Measurements from ENCODE around the gene NPW. TPM values are rescaled to one million over a fixed set of nuclear protein-coding genes. Genes with fewer than 3 reads are reported as not detected.

The NPW gene
- total and polyA plus RNA-seq, 8 donors, result 0.55 to 12.4 (median 2.0) TPM; not detected in 4

DNA sequence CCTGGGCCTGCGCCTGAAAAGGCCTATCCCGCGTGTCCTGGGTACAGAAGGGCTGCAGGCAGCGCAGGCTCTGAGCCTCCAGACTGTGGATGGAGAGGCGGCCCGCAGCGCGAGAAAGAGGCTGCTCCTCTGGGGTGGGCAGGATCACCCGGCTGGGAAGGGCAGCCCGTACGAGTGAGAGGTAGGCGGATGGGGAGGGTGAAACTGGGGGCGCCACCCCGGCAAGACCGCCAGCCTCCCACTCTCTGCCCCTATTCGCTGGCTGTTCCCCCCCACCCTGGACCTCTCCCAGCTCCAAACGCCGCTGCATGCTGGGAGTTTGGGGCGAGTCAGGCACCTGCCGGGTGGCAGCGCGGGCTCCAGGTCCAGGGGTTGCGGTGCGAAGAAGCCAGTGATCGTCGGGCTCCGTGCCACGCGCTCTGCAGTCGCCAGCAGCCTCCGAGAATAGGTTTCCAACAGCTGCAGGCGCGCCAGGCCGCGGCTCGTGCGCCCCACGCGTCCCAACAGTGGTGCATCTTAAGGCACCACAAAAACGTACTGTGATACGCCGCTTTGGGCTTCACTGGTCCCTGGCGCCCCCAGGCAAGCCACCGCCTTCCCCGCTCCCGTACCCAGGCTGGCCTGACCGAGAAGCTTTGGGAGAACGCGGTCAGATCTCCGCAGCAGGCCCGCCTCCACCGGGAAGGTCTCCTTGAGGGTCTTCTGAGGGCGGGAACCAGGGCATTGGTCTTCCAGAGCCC lies 39.4 kb upstream of the NPW start:
- Histone ChIP-seq H3K27ac (peak overlapping the region; percentile 72 to 83 (median 76)), H3K36me3 (peaks cover 31 to 38% (median 38%) of the 10 kb centered on the region in 4 donors), H3K27me3 (peaks cover 4 to 82% (median 36%) of the 10 kb centered on the region in 3 donors), H3K4me1 (peaks cover 30 to 70% (median 57%) of the 10 kb centered on the region in 4 donors), H3K4me3 (peak overlapping the region in 2 of 4 donors; percentile 41 to 51), H3K9me3 (no peaks in the 10 kb centered on the region)
- DNase-seq, result peak; percentile 44 to 67
- 3 to 10% (median 4%) methylated on average over 21 to 53 of the region's 53 CpGs for WGBS, 5 donors
- TF ChIP-seq CTCF (IDR thresholded peaks at IDR 0.05) (no peak), POLR2A (IDR thresholded peaks at IDR 0.05) (no peak), POLR2AphosphoS5 (IDR thresholded peaks at IDR 0.05) (no peak), EP300 (IDR thresholded peaks at IDR 0.05) (no peak)
- intact Hi-C loops (cut with DNase I; ENCODE audit: low total_unique reads), result no loop called here

GRCh38 chr16:1980770-1981087 lies 38.9 kb upstream of the NPW start:
- H3K27ac ChIP-seq, result no peak overlapping the region
- H3K27me3 ChIP-seq, result peaks cover 4 to 77% (median 36%) of the 10 kb centered on the region in 3 donors
- DNase-seq, result no peak
- TF ChIP-seq POLR2AphosphoS5 (IDR thresholded peaks at IDR 0.05) (no peak), POLR2A (IDR thresholded peaks at IDR 0.05) (no peak), CTCF (IDR thresholded peaks at IDR 0.05) (no peak), EP300 (IDR thresholded peaks at IDR 0.05) (no peak)
- peaks cover 32 to 75% (median 62%) of the 10 kb centered on the region in 4 donors for H3K4me1 ChIP-seq
- no peak overlapping the region for H3K4me3 ChIP-seq
- 15 to 24% (median 21%) methylated on average over 11 to 16 of the region's 16 CpGs for WGBS, 5 donors
- peaks cover 29 to 38% (median 36%) of the 10 kb centered on the region in 4 donors for H3K36me3 ChIP-seq
- H3K9me3 ChIP-seq, result no peaks in the 10 kb centered on the region
- intact Hi-C loops (cut with DNase I; ENCODE audit: low total_unique reads), result no loop called here

DNA sequence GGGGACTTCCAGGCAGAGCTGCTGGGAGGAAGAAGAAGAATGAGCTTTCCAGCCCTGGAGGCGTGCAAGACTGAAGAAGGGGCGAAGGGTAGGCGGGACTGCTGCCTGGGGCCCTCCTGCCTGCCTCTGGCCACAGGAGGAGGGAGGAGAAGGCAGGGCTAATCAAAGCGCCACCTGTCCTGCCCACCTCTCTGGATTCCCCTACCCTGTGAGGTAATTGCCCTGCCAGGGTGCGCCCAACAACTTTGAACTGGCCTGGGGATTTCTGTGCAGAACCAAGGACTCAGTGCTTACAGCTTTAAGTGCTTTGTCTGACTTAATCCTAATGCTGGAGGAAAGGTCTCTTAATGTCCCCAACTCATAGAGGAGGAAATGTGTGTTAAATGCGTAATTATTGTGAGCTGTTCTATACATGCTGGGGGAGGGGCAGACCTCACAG lies 38.2 kb upstream of the NPW start, which contains the start of gene NOXO1:
TSS of gene NOXO1 (minus strand) at position 72 of the 439 bp plus-strand sequence. CDS start 290 bp downstream, outside the sequence.
- peak in 1 of 2 donors; percentile 64 for DNase-seq
- H3K27ac ChIP-seq, result peak within 1 kb of the TSS in 2 of 5 donors; percentile 5 to 9
- peaks cover 32 to 79% (median 65%) of the 10 kb centered on the region in 4 donors for H3K4me1 ChIP-seq
- TF ChIP-seq EP300 (IDR thresholded peaks at IDR 0.05) (no peak), POLR2A (IDR thresholded peaks at IDR 0.05) (no peak)
- WGBS, 5 donors, result 22 to 41% (median 28%) methylated on average over 6 of the region's 6 CpGs
- intact Hi-C loops (cut with DNase I; ENCODE audit: low total_unique reads), result no loop called here
- no peaks in the 10 kb centered on the region for H3K9me3 ChIP-seq
- peaks cover 4 to 71% (median 36%) of the 10 kb centered on the region in 3 donors for H3K27me3 ChIP-seq
- H3K36me3 ChIP-seq, result peaks cover 29 to 38% (median 36%) of the 10 kb centered on the region in 4 donors
- H3K4me3 ChIP-seq, result peak within 1 kb of the TSS in 1 of 4 donors; percentile 51

- TF ChIP-seq CTCF (IDR thresholded peaks at IDR 0.05), result no peak
- TF ChIP-seq POLR2AphosphoS5 (IDR thresholded peaks at IDR 0.05), result peak in 1 of 3 donors; percentile 15
- intact Hi-C loops (cut with DNase I; ENCODE audit: low total_unique reads), result no loop called here
- no peak overlapping the region for H3K4me3 ChIP-seq
- peaks cover 4 to 65% (median 36%) of the 10 kb centered on the region in 3 donors for H3K27me3 ChIP-seq
- H3K4me1 ChIP-seq, result peaks cover 32 to 79% (median 65%) of the 10 kb centered on the region in 4 donors
- peak in 1 of 2 donors; percentile 65 for DNase-seq
- WGBS, 5 donors, result 32 to 62% (median 39%) methylated on average over 4 to 5 of the region's 5 CpGs
- peak overlapping the region in 2 of 5 donors; percentile 5 to 9 for H3K27ac ChIP-seq
- H3K9me3 ChIP-seq, result no peaks in the 10 kb centered on the region
- H3K36me3 ChIP-seq, result peaks cover 27 to 38% (median 36%) of the 10 kb centered on the region in 4 donors
Observed at GRCh38 chr16:1982013-1982433, 37.6 kb upstream of the NPW start.

Measured in stomach (tissue), 9 donors.